Measurements from ENCODE around the gene UBXN4. TPM values are rescaled to one million over a fixed set of nuclear protein-coding genes. Genes with fewer than 3 reads are reported as not detected.

Gene UBXN4
- total and polyA plus RNA-seq, 2 of the 13 experiments (the other 11 are each of a cell fraction or from before 2014, with no cell fraction given): 74.2 to 104 TPM

GRCh38 chr2:135797497-135798274 is 56.0 kb downstream of the UBXN4 start (continued):
- TF ChIP-seq ZNF770 (CRISPR knock-in tag; IDR thresholded peaks at IDR 0.05): no peak
- peak; percentile 62 for TF ChIP-seq CBX1 (IDR thresholded peaks at IDR 0.05; ENCODE audit: low read depth)
- 0 out of 2 replicates have a peak, but pooled peaks have one; percentile 41 for TF ChIP-seq HNF1B (CRISPR knock-in tag; IDR thresholded peaks at IDR 0.05)
- TF ChIP-seq EP300 (IDR thresholded peaks at IDR 0.05; ENCODE audit: low read depth in 2 of 2, low read length in 2 of 2): no peak
- no peak for TF ChIP-seq EP300 (CRISPR knock-in tag; IDR thresholded peaks at IDR 0.05; ENCODE audit: borderline replicate concordance)
- TF ChIP-seq ZBTB8A (CRISPR knock-in tag; IDR thresholded peaks at IDR 0.05; ENCODE audit: borderline replicate concordance, low read depth): no peak
- TF ChIP-seq HMGXB4 (CRISPR knock-in tag; IDR thresholded peaks at IDR 0.05; ENCODE audit: borderline replicate concordance in 1 of 2, low read depth in 1 of 2): peak in 1 of 2 experiments; percentile 58; a peak in 1 of 4 replicates
- no peak for TF ChIP-seq ZNF782 (CRISPR knock-in tag; IDR thresholded peaks at IDR 0.05; ENCODE audit: borderline replicate concordance)
- TF ChIP-seq STAT5B (CRISPR knock-in tag; IDR thresholded peaks at IDR 0.05): no peak
- TF ChIP-seq CTCF (CRISPR knock-in tag; IDR thresholded peaks at IDR 0.05): peak; percentile 94
- no peak for TF ChIP-seq ZSCAN22 (CRISPR knock-in tag; IDR thresholded peaks at IDR 0.05)
- no peak for TF ChIP-seq CENPBD1 (CRISPR knock-in tag; IDR thresholded peaks at IDR 0.05; ENCODE audit: borderline replicate concordance, low read depth)
- TF ChIP-seq SP1 (IDR thresholded peaks at IDR 0.05): no peak
- peak; percentile 48; the same call in 1 of the 2 replicates for TF ChIP-seq SP1 (CRISPR knock-in tag; IDR thresholded peaks at IDR 0.05)
- no peak for TF ChIP-seq ZNF850 (CRISPR knock-in tag; conservative IDR thresholded peaks at IDR 0.05)
- TF ChIP-seq RAD21 (CRISPR knock-in tag; IDR thresholded peaks at IDR 0.05): peak; percentile 54
- peak; percentile 23; the same call in 1 of the 2 replicates for TF ChIP-seq SAP130 (CRISPR knock-in tag; IDR thresholded peaks at IDR 0.05; ENCODE audit: low read depth)
- no peak for TF ChIP-seq ZNF652 (CRISPR knock-in tag; IDR thresholded peaks at IDR 0.05; ENCODE audit: borderline replicate concordance, low read depth)
- peak; percentile 54 for TF ChIP-seq SMC3 (IDR thresholded peaks at IDR 0.05; ENCODE audit: low read length)
- TF ChIP-seq ZNF263 (CRISPR knock-in tag; IDR thresholded peaks at IDR 0.05): no peak
- no peak for TF ChIP-seq ZNF547 (CRISPR knock-in tag; IDR thresholded peaks at IDR 0.05)

Data from HepG2 (cell line).